ENCODE results near the gene ENTPD2.

DNA sequence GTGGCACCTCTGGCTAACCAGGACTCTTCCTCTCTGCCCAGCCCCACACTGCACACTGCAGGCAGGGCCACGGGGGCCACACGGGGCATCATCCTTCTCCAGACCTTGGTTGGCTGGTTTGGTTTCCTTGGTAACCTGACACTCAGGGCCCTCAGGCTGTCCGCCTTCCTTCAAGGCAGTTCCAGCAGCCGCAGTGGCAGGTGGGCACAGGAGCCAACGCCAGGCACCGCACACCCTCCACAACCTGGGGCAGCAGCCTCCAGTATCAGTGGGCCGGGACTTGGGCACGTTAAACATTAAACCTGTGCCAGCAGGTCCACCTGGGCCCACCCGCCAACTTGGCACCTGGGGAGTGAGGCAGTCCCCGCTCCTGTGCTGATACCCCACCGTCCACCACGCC, 9.8 kb downstream of the ENTPD2 start:
- TF ChIP-seq FOXK2 (IDR thresholded peaks at IDR 0.05) = no peak
- TF ChIP-seq, protein P1, sequence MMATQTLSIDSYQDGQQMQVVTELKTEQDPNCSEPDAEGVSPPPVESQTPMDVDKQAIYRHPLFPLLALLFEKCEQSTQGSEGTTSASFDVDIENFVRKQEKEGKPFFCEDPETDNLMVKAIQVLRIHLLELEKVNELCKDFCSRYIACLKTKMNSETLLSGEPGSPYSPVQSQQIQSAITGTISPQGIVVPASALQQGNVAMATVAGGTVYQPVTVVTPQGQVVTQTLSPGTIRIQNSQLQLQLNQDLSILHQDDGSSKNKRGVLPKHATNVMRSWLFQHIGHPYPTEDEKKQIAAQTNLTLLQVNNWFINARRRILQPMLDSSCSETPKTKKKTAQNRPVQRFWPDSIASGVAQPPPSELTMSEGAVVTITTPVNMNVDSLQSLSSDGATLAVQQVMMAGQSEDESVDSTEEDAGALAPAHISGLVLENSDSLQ (IDR thresholded peaks at IDR 0.05) = no peak

All from HEK293T (cell line).